WI38 (cell line): ENCODE measurements around the gene HCRT.

Experiments
- H3K4me3 ChIP-seq: 2 replicates; pipeline ENCODE4 v1.5.1; 2011; ENCODE audit warnings: low read depth, mild to moderate bottlenecking, control low read depth, low read length
- TF ChIP-seq, protein P1 (sequence below): IDR thresholded peaks from 2 replicates; pipeline ENCODE4 v1.5.1; 2012; ENCODE audit warnings: low read depth, mild to moderate bottlenecking, control low read depth, low read length

Gene HCRT

GRCh38 chr17:42193969-42194899, 9.0 kb upstream of the HCRT start, which contains the start of gene GHDC:
Gene GHDC (minus strand): TSS chr17:42194494. CDS start chr17:42193581, 913 bp downstream.
- TF ChIP-seq, protein P1, sequence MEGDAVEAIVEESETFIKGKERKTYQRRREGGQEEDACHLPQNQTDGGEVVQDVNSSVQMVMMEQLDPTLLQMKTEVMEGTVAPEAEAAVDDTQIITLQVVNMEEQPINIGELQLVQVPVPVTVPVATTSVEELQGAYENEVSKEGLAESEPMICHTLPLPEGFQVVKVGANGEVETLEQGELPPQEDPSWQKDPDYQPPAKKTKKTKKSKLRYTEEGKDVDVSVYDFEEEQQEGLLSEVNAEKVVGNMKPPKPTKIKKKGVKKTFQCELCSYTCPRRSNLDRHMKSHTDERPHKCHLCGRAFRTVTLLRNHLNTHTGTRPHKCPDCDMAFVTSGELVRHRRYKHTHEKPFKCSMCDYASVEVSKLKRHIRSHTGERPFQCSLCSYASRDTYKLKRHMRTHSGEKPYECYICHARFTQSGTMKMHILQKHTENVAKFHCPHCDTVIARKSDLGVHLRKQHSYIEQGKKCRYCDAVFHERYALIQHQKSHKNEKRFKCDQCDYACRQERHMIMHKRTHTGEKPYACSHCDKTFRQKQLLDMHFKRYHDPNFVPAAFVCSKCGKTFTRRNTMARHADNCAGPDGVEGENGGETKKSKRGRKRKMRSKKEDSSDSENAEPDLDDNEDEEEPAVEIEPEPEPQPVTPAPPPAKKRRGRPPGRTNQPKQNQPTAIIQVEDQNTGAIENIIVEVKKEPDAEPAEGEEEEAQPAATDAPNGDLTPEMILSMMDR = no peak
- H3K4me3 ChIP-seq = peak within 1 kb of the TSS; percentile 75

- H3K4me3 ChIP-seq = peak overlapping the region; percentile 75
- TF ChIP-seq, protein P1 = no peak
These were observed 8.1 kb upstream of the HCRT start for GRCh38 chr17:42193216-42193968.

- TF ChIP-seq, protein P1 = no peak
- H3K4me3 ChIP-seq = no peak overlapping the region
These were observed 7.2 kb upstream of the HCRT start for GRCh38 chr17:42192189-42193126.

DNA sequence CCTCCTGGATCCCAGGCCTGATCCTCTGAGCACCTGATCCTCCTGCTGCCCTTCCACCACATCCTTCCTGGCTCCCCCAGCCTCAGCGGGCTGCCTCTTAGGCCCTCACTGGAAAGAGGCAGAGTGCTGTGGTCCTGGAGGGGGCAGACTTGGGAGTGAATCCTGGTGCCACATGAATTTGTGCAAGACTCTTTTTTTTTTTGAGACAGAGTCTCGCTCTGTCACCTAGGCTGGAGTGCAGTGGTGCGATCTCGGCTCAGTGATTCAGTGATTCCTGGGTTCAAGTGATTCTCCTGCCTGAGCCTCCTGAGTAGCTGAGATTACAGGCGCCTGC, 6.0 kb upstream of the HCRT start:
- TF ChIP-seq, protein P1 = no peak
- H3K4me3 ChIP-seq = no peak overlapping the region

DNA sequence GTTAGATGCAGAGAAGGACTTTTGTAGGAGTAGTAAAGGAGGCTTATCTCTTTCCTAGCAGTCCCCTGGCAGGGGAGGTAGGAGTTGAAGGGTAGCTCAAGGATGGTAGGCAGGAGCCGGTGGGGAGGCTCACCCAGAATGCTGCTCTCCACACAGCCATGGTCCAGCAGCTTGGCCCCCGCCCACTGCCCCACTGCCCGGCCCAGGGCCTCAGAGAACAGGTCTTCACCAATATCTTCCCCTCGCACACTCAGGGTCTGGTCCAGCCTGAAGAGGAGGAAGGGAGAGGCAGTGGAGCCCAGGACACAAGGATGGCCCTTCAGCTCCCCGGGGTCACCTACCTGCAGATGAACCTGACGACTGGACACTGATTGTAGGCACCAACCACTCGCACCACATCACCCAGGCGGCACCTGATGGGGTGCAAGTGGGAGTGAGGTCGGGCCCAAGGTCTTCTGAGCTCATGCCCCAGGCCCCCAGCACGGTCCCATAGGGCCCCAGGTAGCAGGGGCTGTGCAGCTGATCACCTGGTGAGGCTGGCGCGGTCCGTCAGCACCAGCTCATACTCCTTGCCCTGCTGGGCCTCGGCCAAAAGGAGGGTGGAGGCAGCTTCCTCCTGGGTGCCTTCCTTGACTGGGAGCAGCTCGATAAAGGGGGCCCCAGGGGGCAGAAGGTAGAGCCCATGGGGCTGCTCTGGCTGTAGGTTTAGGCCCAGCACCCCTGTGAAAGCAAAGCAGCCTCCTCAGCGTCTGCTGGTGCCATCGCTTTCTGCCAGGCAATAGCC, 5.4 kb upstream of the HCRT start:
- H3K4me3 ChIP-seq = no peak overlapping the region
- TF ChIP-seq, protein P1 = no peak

GRCh38 chr17:42189651-42189965, 4.4 kb upstream of the HCRT start:
- no peak overlapping the region for H3K4me3 ChIP-seq
- TF ChIP-seq, protein P1 = no peak
